GM19099 (cell line): ENCODE measurements around the gene EIF2B1.

ENCODE experiments used
- POLR2A ChIP-seq: IDR thresholded peaks from 3 replicates; pipeline ENCODE4 v1.6.1; 2011; ENCODE audit warnings: low read depth; ENCODE audit not compliant: insufficient read length; ENCODE audit errors: extremely low read depth

The EIF2B1 gene

GRCh38 chr12:123645878-123646277 is 12.4 kb upstream of the EIF2B1 start:
- no peak for TF ChIP-seq POLR2A

GRCh38 chr12:123645380-123645779 is 11.9 kb upstream of the EIF2B1 start:
- TF ChIP-seq POLR2A = no peak

- no peak for TF ChIP-seq POLR2A
These were observed 10.4 kb upstream of the EIF2B1 start for GRCh38 chr12:123643911-123644310.

GRCh38 chr12:123634142-123634561 is 666 bp upstream of the EIF2B1 start:
- no peak for TF ChIP-seq POLR2A

- TF ChIP-seq POLR2A = no peak
These were observed 11.6 kb downstream of the EIF2B1 start for GRCh38 chr12:123621619-123622530.

- TF ChIP-seq POLR2A = no peak
These were observed 12.4 kb downstream of the EIF2B1 start for GRCh38 chr12:123621101-123621500.

GRCh38 chr12:123617580-123617979 is 15.9 kb downstream of the EIF2B1 start:
- no peak for TF ChIP-seq POLR2A

- TF ChIP-seq POLR2A = no peak
These were observed 16.3 kb downstream of the EIF2B1 start for GRCh38 chr12:123617144-123617543.

GRCh38 chr12:123614531-123614930 is 19.0 kb downstream of the EIF2B1 start:
- TF ChIP-seq POLR2A = no peak

GRCh38 chr12:123614110-123614509 is 19.4 kb downstream of the EIF2B1 start:
- TF ChIP-seq POLR2A = no peak

- TF ChIP-seq POLR2A = no peak
These were observed 25.3 kb downstream of the EIF2B1 start for GRCh38 chr12:123608182-123608581.

- TF ChIP-seq POLR2A = no peak
These were observed 25.7 kb downstream of the EIF2B1 start for GRCh38 chr12:123607756-123608155.

- no peak for TF ChIP-seq POLR2A
These were observed 30.8 kb downstream of the EIF2B1 start for GRCh38 chr12:123602651-123603195.

- TF ChIP-seq POLR2A = peak; percentile 93
These were observed 31.6 kb downstream of the EIF2B1 start, which contains the start of gene DDX55 for GRCh38 chr12:123601602-123602489. DDX55 (plus strand) TSS chr12:123602099; CDS start chr12:123602149, 50 bp downstream.

- TF ChIP-seq POLR2A = no peak
These were observed 33.8 kb downstream of the EIF2B1 start for GRCh38 chr12:123599721-123600120.
